ENCODE measurements around the gene CIZ1.
"Not testable (repeated sequence)": the region's sequence is repeated elsewhere in the genome, so short reads cannot be mapped to it uniquely, and the experiment has no call there.

CIZ1 gene

DNA sequence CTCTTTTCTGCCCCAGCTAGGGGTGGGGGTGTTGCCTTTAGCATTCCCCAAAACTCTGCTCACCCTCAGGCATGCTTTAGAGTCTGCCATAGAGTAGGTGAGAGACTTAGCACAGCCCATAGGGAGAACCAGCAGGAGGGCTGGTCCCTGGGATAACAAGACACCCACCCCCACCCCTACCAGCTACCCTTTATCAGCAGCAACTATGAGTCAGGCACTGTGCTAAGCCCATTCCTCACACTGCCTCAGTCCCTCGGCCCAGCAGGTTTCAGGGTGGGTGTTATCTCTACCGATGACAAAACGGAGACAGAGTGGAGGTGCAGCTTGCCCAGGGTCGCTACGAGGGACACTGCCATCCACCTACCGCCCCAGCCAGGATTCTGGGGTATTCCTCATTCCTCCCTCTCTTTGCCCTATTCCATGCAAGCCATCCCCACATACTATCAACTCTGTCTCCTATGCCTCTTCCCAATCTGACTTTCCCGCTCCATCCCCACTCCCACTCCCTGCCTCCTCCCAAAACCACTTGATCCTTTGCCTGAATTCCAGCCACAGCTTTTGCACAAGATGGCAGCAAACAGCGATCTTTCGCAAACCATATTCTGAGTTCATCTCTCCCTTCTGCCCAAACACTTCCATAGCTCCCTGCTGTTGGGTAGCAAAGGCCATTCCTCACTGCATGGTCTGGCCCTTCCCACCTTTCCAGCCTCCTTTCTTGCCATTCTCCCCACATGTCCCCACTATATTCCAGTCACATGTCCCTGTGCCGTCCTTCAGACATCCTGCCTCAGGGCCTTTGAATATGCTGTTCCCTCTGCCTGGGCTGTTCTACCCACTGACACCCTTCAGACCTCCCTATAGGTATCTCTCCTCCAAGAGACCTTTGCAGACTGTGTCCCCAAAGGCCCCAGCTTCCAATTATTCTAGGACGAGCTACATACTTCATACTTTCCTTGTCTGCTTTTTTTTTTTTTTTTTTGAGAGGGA, 5.1 kb downstream of the CIZ1 start:
- peaks cover 7% of the 10 kb centered on the region for H3K4me1 ChIP-seq (ENCODE audit: control insufficient read depth, insufficient read depth, low read length)
- H3K36me3 ChIP-seq (ENCODE audit: control insufficient read depth, insufficient read depth, low read length), result peaks cover 49% of the 10 kb centered on the region
- H3K4me3 ChIP-seq (ENCODE audit: low read depth, low read length), result no peak overlapping the region
- no peak overlapping the region for H3K27ac ChIP-seq (ENCODE audit: low read depth, low read length)
- H3K9ac ChIP-seq (ENCODE audit: low read length), result no peak overlapping the region
- H3K9me3 ChIP-seq (ENCODE audit: control insufficient read depth, insufficient read depth, low read depth, low read length), result no peaks in the 10 kb centered on the region
- no peaks in the 10 kb centered on the region for H3K27me3 ChIP-seq (ENCODE audit: control insufficient read depth, insufficient read depth, low read length)

- H3K36me3 ChIP-seq (ENCODE audit: control insufficient read depth, insufficient read depth, low read length), result peaks cover 63% of the 10 kb centered on the region
These were observed 8.3 kb downstream of the CIZ1 start for GRCh38 chr9:128182893-128183588.

GRCh38 chr9:128181480-128181879, 9.9 kb downstream of the CIZ1 start:
- H3K27ac ChIP-seq (ENCODE audit: low read depth, low read length); H3K4me3 ChIP-seq (ENCODE audit: low read depth, low read length); H3K4me1 ChIP-seq (ENCODE audit: control insufficient read depth, insufficient read depth, low read length); H3K27me3 ChIP-seq (ENCODE audit: control insufficient read depth, insufficient read depth, low read length); H3K9ac ChIP-seq (ENCODE audit: low read length); H3K9me3 ChIP-seq (ENCODE audit: control insufficient read depth, insufficient read depth, low read depth, low read length): not testable (repeated sequence)
- H3K36me3 ChIP-seq (ENCODE audit: control insufficient read depth, insufficient read depth, low read length), result peaks cover 66% of the 10 kb centered on the region

More at GRCh38 chr9:128182893-128183588, 8.3 kb downstream of the CIZ1 start:
- Histone ChIP-seq H3K27me3 (ENCODE audit: control insufficient read depth, insufficient read depth, low read length) (no peaks in the 10 kb centered on the region), H3K9ac (ENCODE audit: low read length) (no peak overlapping the region), H3K4me1 (ENCODE audit: control insufficient read depth, insufficient read depth, low read length) (no peaks in the 10 kb centered on the region), H3K4me3 (ENCODE audit: low read depth, low read length) (no peak overlapping the region), H3K9me3 (ENCODE audit: control insufficient read depth, insufficient read depth, low read depth, low read length) (peaks cover 4% of the 10 kb centered on the region; the same call in 1 of the 2 replicates), H3K27ac (ENCODE audit: low read depth, low read length) (no peak overlapping the region)

DNA sequence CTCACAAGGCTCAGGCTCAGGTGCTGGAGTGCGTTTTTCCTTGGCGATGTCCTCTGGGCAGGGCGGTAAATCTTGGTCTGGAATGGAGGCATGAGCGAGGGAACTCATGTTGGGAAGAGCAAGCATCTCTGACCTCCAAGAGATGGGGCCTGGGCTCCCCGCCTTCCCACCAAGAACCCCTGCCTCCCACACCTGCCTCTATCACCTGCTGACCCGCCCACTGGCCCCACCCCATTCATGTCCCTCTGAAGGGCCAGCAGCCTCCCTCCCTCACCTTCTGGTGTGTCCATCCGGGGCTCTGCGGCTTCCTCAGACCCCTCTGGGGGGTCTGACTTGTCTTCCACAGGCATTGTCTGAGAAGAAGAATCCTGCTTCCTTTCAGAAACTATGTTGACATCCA, 10.9 kb downstream of the CIZ1 start:
- Histone ChIP-seq H3K4me3 (ENCODE audit: low read depth, low read length) (no peak overlapping the region), H3K4me1 (ENCODE audit: control insufficient read depth, insufficient read depth, low read length) (no peaks in the 10 kb centered on the region), H3K27me3 (ENCODE audit: control insufficient read depth, insufficient read depth, low read length) (no peaks in the 10 kb centered on the region), H3K9me3 (ENCODE audit: control insufficient read depth, insufficient read depth, low read depth, low read length) (peaks cover 4% of the 10 kb centered on the region; the same call in 1 of the 2 replicates), H3K9ac (ENCODE audit: low read length) (no peak overlapping the region), H3K36me3 (ENCODE audit: control insufficient read depth, insufficient read depth, low read length) (peaks cover 68% of the 10 kb centered on the region), H3K27ac (ENCODE audit: low read depth, low read length) (no peak overlapping the region)

- Histone ChIP-seq H3K9me3 (ENCODE audit: control insufficient read depth, insufficient read depth, low read depth, low read length) (peaks cover 4% of the 10 kb centered on the region; the same call in 1 of the 2 replicates), H3K4me1 (ENCODE audit: control insufficient read depth, insufficient read depth, low read length) (no peaks in the 10 kb centered on the region), H3K4me3 (ENCODE audit: low read depth, low read length) (no peak overlapping the region), H3K36me3 (ENCODE audit: control insufficient read depth, insufficient read depth, low read length) (peaks cover 68% of the 10 kb centered on the region), H3K27ac (ENCODE audit: low read depth, low read length) (no peak overlapping the region), H3K27me3 (ENCODE audit: control insufficient read depth, insufficient read depth, low read length) (no peaks in the 10 kb centered on the region), H3K9ac (ENCODE audit: low read length) (no peak overlapping the region)
These were observed 11.4 kb downstream of the CIZ1 start for GRCh38 chr9:128180001-128180400.

- Histone ChIP-seq H3K9ac (ENCODE audit: low read length) (no peak overlapping the region), H3K9me3 (ENCODE audit: control insufficient read depth, insufficient read depth, low read depth, low read length) (peaks cover 4% of the 10 kb centered on the region; the same call in 1 of the 2 replicates), H3K4me1 (ENCODE audit: control insufficient read depth, insufficient read depth, low read length) (no peaks in the 10 kb centered on the region), H3K27ac (ENCODE audit: low read depth, low read length) (no peak overlapping the region), H3K4me3 (ENCODE audit: low read depth, low read length) (no peak overlapping the region), H3K27me3 (ENCODE audit: control insufficient read depth, insufficient read depth, low read length) (no peaks in the 10 kb centered on the region), H3K36me3 (ENCODE audit: control insufficient read depth, insufficient read depth, low read length) (peaks cover 70% of the 10 kb centered on the region)
These were observed 12.5 kb downstream of the CIZ1 start for GRCh38 chr9:128178806-128179431.

DNA sequence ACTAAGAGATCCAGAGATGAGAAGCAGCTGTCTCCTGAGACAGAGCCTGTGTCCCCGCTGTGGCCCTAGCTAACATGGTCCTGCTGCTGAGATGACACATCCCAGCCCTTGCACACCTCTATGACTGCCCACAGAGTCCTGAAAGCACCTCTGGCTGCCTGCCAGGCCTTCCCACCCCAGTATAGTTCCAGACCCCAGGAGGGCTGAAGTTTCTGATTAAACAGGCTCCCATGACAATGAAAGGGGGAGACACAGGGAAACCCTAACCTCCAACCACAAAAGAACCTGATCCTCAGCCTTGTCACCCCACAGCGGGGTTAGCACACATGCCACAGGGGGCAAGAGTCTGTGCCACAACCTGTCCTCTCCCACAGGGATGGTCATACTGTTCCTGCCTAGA, 15.6 kb downstream of the CIZ1 start:
- Histone ChIP-seq H3K4me1 (ENCODE audit: control insufficient read depth, insufficient read depth, low read length) (no peaks in the 10 kb centered on the region), H3K36me3 (ENCODE audit: control insufficient read depth, insufficient read depth, low read length) (peaks cover 61% of the 10 kb centered on the region), H3K9ac (ENCODE audit: low read length) (no peak overlapping the region), H3K27ac (ENCODE audit: low read depth, low read length) (no peak overlapping the region), H3K27me3 (ENCODE audit: control insufficient read depth, insufficient read depth, low read length) (no peaks in the 10 kb centered on the region), H3K9me3 (ENCODE audit: control insufficient read depth, insufficient read depth, low read depth, low read length) (peaks cover 4% of the 10 kb centered on the region; the same call in 1 of the 2 replicates), H3K4me3 (ENCODE audit: low read depth, low read length) (no peak overlapping the region)

DNA sequence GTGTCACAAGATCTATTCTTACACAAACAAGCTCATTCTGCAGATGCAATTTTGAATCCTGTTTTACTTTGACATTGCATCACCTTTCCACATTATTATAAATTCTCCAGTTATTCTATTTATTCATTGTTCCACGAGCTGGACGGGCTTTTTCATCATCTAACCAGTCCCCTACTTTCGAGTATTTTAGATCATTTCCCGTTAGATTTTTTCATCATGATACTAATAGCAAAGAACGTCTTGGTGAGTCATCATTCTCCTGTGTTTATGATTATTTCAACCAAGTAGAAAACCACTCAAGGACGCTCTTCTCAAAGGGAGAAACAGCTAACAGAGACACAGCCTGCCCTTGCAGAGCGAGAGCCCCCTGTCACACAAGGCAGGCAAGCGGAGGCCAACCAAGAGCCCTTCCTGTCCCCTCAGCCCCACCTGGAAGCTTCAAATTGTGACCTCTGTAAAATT, 16.2 kb downstream of the CIZ1 start:
- Histone ChIP-seq H3K4me3 (ENCODE audit: low read depth, low read length) (no peak overlapping the region), H3K27ac (ENCODE audit: low read depth, low read length) (no peak overlapping the region), H3K27me3 (ENCODE audit: control insufficient read depth, insufficient read depth, low read length) (no peaks in the 10 kb centered on the region), H3K36me3 (ENCODE audit: control insufficient read depth, insufficient read depth, low read length) (peaks cover 61% of the 10 kb centered on the region), H3K4me1 (ENCODE audit: control insufficient read depth, insufficient read depth, low read length) (no peaks in the 10 kb centered on the region), H3K9me3 (ENCODE audit: control insufficient read depth, insufficient read depth, low read depth, low read length) (peaks cover 4% of the 10 kb centered on the region; the same call in 1 of the 2 replicates), H3K9ac (ENCODE audit: low read length) (no peak overlapping the region)

GRCh38 chr9:128174062-128174461, 17.3 kb downstream of the CIZ1 start:
- no peak overlapping the region for H3K9ac ChIP-seq (ENCODE audit: low read length)
- H3K36me3 ChIP-seq (ENCODE audit: control insufficient read depth, insufficient read depth, low read length), result peaks cover 62% of the 10 kb centered on the region
- H3K27me3 ChIP-seq (ENCODE audit: control insufficient read depth, insufficient read depth, low read length), result no peaks in the 10 kb centered on the region
- H3K27ac ChIP-seq (ENCODE audit: low read depth, low read length), result no peak overlapping the region
- no peak overlapping the region for H3K4me3 ChIP-seq (ENCODE audit: low read depth, low read length)
- no peaks in the 10 kb centered on the region for H3K4me1 ChIP-seq (ENCODE audit: control insufficient read depth, insufficient read depth, low read length)
- H3K9me3 ChIP-seq (ENCODE audit: control insufficient read depth, insufficient read depth, low read depth, low read length), result peaks cover 4% of the 10 kb centered on the region; the same call in 1 of the 2 replicates

DNA sequence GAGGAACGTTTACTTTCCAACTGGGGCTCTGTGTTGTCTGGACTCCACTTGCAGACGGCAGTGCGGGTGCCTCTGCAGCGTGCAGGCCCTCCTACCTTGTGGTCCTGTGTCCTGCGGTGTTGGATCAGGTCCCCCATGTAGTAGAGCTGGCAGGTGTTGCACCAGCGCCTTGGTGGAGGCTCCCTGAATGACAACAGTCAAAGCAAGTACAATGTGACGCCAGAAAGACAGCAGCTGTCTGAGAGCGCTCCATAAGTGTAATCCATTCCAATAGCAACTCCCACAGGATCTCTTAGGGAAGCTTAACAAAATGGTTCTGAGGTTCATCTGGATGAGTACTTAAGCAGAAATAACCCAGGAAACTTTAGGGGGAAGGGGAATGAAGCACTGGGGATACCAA, 21.4 kb downstream of the CIZ1 start:
- Histone ChIP-seq H3K4me1 (ENCODE audit: control insufficient read depth, insufficient read depth, low read length) (no peaks in the 10 kb centered on the region), H3K9me3 (ENCODE audit: control insufficient read depth, insufficient read depth, low read depth, low read length) (no peaks in the 10 kb centered on the region), H3K27me3 (ENCODE audit: control insufficient read depth, insufficient read depth, low read length) (no peaks in the 10 kb centered on the region), H3K36me3 (ENCODE audit: control insufficient read depth, insufficient read depth, low read length) (peaks cover 55% of the 10 kb centered on the region), H3K4me3 (ENCODE audit: low read depth, low read length) (no peak overlapping the region), H3K9ac (ENCODE audit: low read length) (no peak overlapping the region), H3K27ac (ENCODE audit: low read depth, low read length) (no peak overlapping the region)
